H1 (cell line): ENCODE measurements around the gene STAM2. TPM values are rescaled to one million over a fixed set of nuclear protein-coding genes. Genes with fewer than 3 reads are reported as not detected.

Experiments used
- CTCF ChIA-PET: fragments of 300-600 bp; sonication (Branson Sonifier 250); formaldehyde crosslinking; loops from one replicate; lab custom pipeline; 2021; ENCODE audit not compliant: partially characterized antibody; lab: Charles Lee
- POLR2A ChIA-PET: fragments of 300-600 bp; sonication (Branson Sonifier 250); formaldehyde crosslinking; loops from one replicate; lab custom pipeline; 2021; ENCODE audit warnings: inconsistent platforms; ENCODE audit not compliant: partially characterized antibody; lab: Charles Lee
- DNase-seq, 2 experiments: peaks; one replicate each; pipeline versions ENCODE4 v3.0.0 to v3.0.0-alpha.2; 2010 to 2022; ENCODE audit warnings: low spot score in 2 of 2, low read depth in 1 of 2, mixed read lengths in 1 of 2
- FAIRE-seq: peaks from 2 replicates; lab custom pipeline; 2011; peaks lifted over from hg19 to GRCh38; lab: Jason Lieb, UNC
- H2AFZ ChIP-seq: 2 replicates; pipeline ENCODE4 v1.8.1; 2012; ENCODE audit warnings: low read length, inconsistent platforms
- H2AK5ac ChIP-seq: 2 replicates; pipeline ENCODE4 v1.6.1; 2013; ENCODE audit warnings: low read depth, low read length
- H2BK120ac ChIP-seq: replicated peaks from 2 replicates; pipeline ENCODE3; 2013; ENCODE audit warnings: low read depth, low read length, inconsistent platforms
- H2BK12ac ChIP-seq: 2 replicates; pipeline ENCODE4 v1.6.1; 2013; ENCODE audit warnings: low read depth, low read length
- H2BK15ac ChIP-seq: 2 replicates; pipeline ENCODE4 v1.6.1; 2013; ENCODE audit warnings: low read length
- H2BK20ac ChIP-seq: 2 replicates; pipeline ENCODE4 v1.6.1; 2013; ENCODE audit warnings: low read length
- H2BK5ac ChIP-seq: 2 replicates; pipeline ENCODE4 v1.6.1; 2013; ENCODE audit warnings: low read depth, low read length
- H3K14ac ChIP-seq: 2 replicates; pipeline ENCODE4 v1.6.1; 2013; ENCODE audit warnings: inconsistent platforms; ENCODE audit not compliant: insufficient read length
- H3K18ac ChIP-seq: 2 replicates; pipeline ENCODE4 v1.6.1; 2013; ENCODE audit warnings: low read length; ENCODE audit errors: extremely low read depth
- H3K23ac ChIP-seq: 2 replicates; pipeline ENCODE4 v1.6.1; 2013; ENCODE audit warnings: inconsistent platforms; ENCODE audit not compliant: insufficient read length
- H3K23me2 ChIP-seq: 2 replicates; pipeline ENCODE4 v1.6.1; 2013; ENCODE audit warnings: low read depth, low read length
- H3K27ac ChIP-seq: 2 replicates; pipeline ENCODE4 v1.6.1; 2011; ENCODE audit warnings: low read depth, low read length, inconsistent platforms
- H3K27me3 ChIP-seq, 4 experiments: replicated peaks in 1 of 4; 1 replicate in 1 of 4; 2 replicates in 3 of 4; pipeline versions ENCODE4 v1.6.1 to v1.8.1; 2011 to 2013; ENCODE audit warnings: low read length in 3 of 4, mild to moderate bottlenecking in 3 of 4, inconsistent platforms in 2 of 4, mixed read lengths in 2 of 4, moderate library complexity in 1 of 4; ENCODE audit not compliant: control insufficient read depth in 3 of 4, insufficient read depth in 3 of 4; ENCODE audit errors: extremely low read depth in 1 of 4
- H3K36me3 ChIP-seq, 4 experiments: 2 replicates each; pipeline versions ENCODE4 v1.6.1 to v1.8.1; 2011 to 2013; ENCODE audit warnings: mild to moderate bottlenecking in 4 of 4, low read length in 3 of 4, moderate library complexity in 2 of 4, control low read depth in 1 of 4, inconsistent platforms in 1 of 4; ENCODE audit not compliant: insufficient read depth in 4 of 4, control insufficient read depth in 2 of 4
- H3K4ac ChIP-seq: replicated peaks from 2 replicates; pipeline ENCODE3; 2013; ENCODE audit warnings: low read length, low read depth, mixed read lengths, inconsistent platforms; ENCODE audit not compliant: insufficient read length
- H3K4me1 ChIP-seq, 4 experiments: replicated peaks in 1 of 4; 1 replicate in 1 of 4; 2 replicates in 3 of 4; pipeline versions ENCODE4 v1.6.1 to v1.8.1; 2011 to 2013; ENCODE audit warnings: low read length in 3 of 4, inconsistent platforms in 2 of 4, mixed read lengths in 1 of 4; ENCODE audit not compliant: insufficient read depth in 4 of 4, control insufficient read depth in 3 of 4
- H3K4me2 ChIP-seq, 2 experiments: 2 replicates each; pipeline versions ENCODE4 v1.6.1 to v1.8.1; 2011 to 2013; ENCODE audit warnings: low read depth in 2 of 2, low read length in 2 of 2, control low read depth in 1 of 2, inconsistent platforms in 1 of 2, mild to moderate bottlenecking in 1 of 2; ENCODE audit not compliant: insufficient read depth in 1 of 2
- H3K4me3 ChIP-seq, 4 experiments: fragments of 200-600, 300-600 bp in 1 of 4; sonication (generic), shearing (Covaris generic), sonication (Bioruptor Twin) in 1 of 4; 2 replicates each; pipeline versions ENCODE4 v1.5.1 to v1.8.1; 2011 to 2016; ENCODE audit warnings: low read length in 4 of 4, low read depth in 3 of 4, control low read depth in 2 of 4, inconsistent platforms in 2 of 4, mild to moderate bottlenecking in 2 of 4, mixed read lengths in 1 of 4, moderate library complexity in 1 of 4; ENCODE audit not compliant: insufficient read depth in 2 of 4; ENCODE audit errors: extremely low read depth in 1 of 4
- H3K56ac ChIP-seq: replicated peaks from 2 replicates; pipeline ENCODE3; 2013; ENCODE audit warnings: low read depth, mild to moderate bottlenecking, mixed read lengths, low read length, inconsistent platforms; ENCODE audit not compliant: insufficient read length
- H3K79me1 ChIP-seq: 2 replicates; pipeline ENCODE4 v1.6.1; 2013; ENCODE audit warnings: low read depth, low read length, control low read depth
- H3K79me2 ChIP-seq, 2 experiments: 2 replicates each; pipeline versions ENCODE4 v1.6.1 to v1.8.1; 2012 to 2013; ENCODE audit warnings: low read length in 2 of 2, mild to moderate bottlenecking in 2 of 2, inconsistent platforms in 1 of 2; ENCODE audit not compliant: insufficient read depth in 2 of 2, control insufficient read depth in 1 of 2
- H3K9ac ChIP-seq, 4 experiments: replicated peaks in 1 of 4; 1 replicate in 1 of 4; 2 replicates in 3 of 4; pipeline versions ENCODE4 v1.6.1 to v1.8.1; 2011 to 2013; ENCODE audit warnings: low read depth in 3 of 4, low read length in 3 of 4, control low read depth in 2 of 4, mild to moderate bottlenecking in 2 of 4, moderate library complexity in 2 of 4, inconsistent platforms in 1 of 4; ENCODE audit errors: extremely low read depth in 1 of 4
- H3K9me3 ChIP-seq, 2 experiments: 2 replicates each; pipeline versions ENCODE4 v1.6.1 to v1.8.1; 2012 to 2013; ENCODE audit warnings: mild to moderate bottlenecking in 2 of 2, moderate library complexity in 2 of 2, control low read depth in 1 of 2, inconsistent platforms in 1 of 2, low read depth in 1 of 2, low read length in 1 of 2, mixed read lengths in 1 of 2; ENCODE audit not compliant: insufficient read depth in 2 of 2
- H4K20me1 ChIP-seq, 2 experiments: replicated peaks in 1 of 2; 2 replicates each; pipeline versions ENCODE3 to v1.8.1; 2011 to 2013; ENCODE audit warnings: inconsistent platforms in 2 of 2, low read length in 2 of 2, mild to moderate bottlenecking in 1 of 2; ENCODE audit not compliant: insufficient read depth in 2 of 2, control insufficient read depth in 1 of 2
- H4K5ac ChIP-seq: 2 replicates; pipeline ENCODE4 v1.6.1; 2013; ENCODE audit warnings: low read length, low read depth, mixed read lengths, inconsistent platforms; ENCODE audit not compliant: insufficient read length
- H4K8ac ChIP-seq: 2 replicates; pipeline ENCODE4 v1.8.0; 2013; ENCODE audit warnings: mild to moderate bottlenecking, moderate library complexity, low read length, inconsistent platforms; ENCODE audit not compliant: insufficient read depth; ENCODE audit errors: extremely low read depth
- H4K91ac ChIP-seq: replicated peaks from 2 replicates; pipeline ENCODE3; 2013; ENCODE audit warnings: low read length, mixed read lengths, inconsistent platforms; ENCODE audit not compliant: insufficient read length
- MAX ChIP-seq: IDR thresholded peaks from 2 replicates; pipeline ENCODE4 v1.6.1; 2012; ENCODE audit warnings: inconsistent platforms
- NANOG ChIP-seq: IDR thresholded peaks from 2 replicates; pipeline ENCODE4 v1.6.1; 2011; ENCODE audit warnings: low read length, low read depth, mild to moderate bottlenecking, inconsistent platforms; ENCODE audit not compliant: insufficient read depth, poor library complexity, severe bottlenecking
- NRF1 ChIP-seq: IDR thresholded peaks from 2 replicates; pipeline ENCODE4 v1.6.1; 2011; ENCODE audit warnings: mild to moderate bottlenecking, low read depth, low read length, improper control_type of control experiment
- POLR2AphosphoS5 ChIP-seq: IDR thresholded peaks from 2 replicates; pipeline ENCODE4 v1.6.1; 2011; ENCODE audit warnings: low read depth, low read length
- SIX5 ChIP-seq: IDR thresholded peaks from 2 replicates; pipeline ENCODE4 v1.6.1; 2011; ENCODE audit warnings: mild to moderate bottlenecking, low read depth, low read length
- WGBS, 2 experiments: shearing (Covaris generic) in 1 of 2; methylation state at CpG; one replicate each; pipeline versions ENCODE4 v1.1.6 to v1.1.7; 2013 to 2015; ENCODE audit warnings: low lambda C conversion rate in 2 of 2, mixed read lengths in 2 of 2, inconsistent platforms in 1 of 2, low coverage in 1 of 2, missing lambda C conversion rate in 1 of 2; ENCODE audit not compliant: insufficient replicate concordance in 2 of 2, insufficient coverage in 1 of 2, insufficient read length in 1 of 2; ENCODE audit errors: extremely low coverage in 1 of 2, missing lambda C conversion rate in 1 of 2; 5-methylcytosine and 5-hydroxymethylcytosine counted together
- polyA plus RNA-seq, 7 experiments: library from polyadenylated mRNA; depleted of rRNA in 3 of 7; stranded (reverse) in 5 of 7; unstranded in 2 of 7; fragments of >200 nt in 5 of 7; fragments of 200-250 nt in 2 of 7; gene quantifications; 1 replicate in 5 of 7; 2 replicates in 1 of 7; 4 replicates in 1 of 7; pipeline versions ENCODE4 v1.2.1 to v1.2.3, GENCODE V29; 2011 to 2013; ENCODE audit warnings: missing spikeins in 2 of 7, mixed read lengths in 2 of 7
- total RNA-seq: library from RNA; stranded (reverse); fragmentation: NEBNext Ultra II Directional; extraction: Animal tissue kit (Norgen Biotek cat#: 25700); gene quantifications from 2 replicates; pipeline ENCODE4 v1.2.1, GENCODE V29; 2021

Gene STAM2
- total and polyA plus RNA-seq, 2 of the 8 experiments (the other 6 are each of a cell fraction or from before 2014, with no cell fraction given): 5.4 to 9.4 TPM

- H3K18ac ChIP-seq: no peak overlapping the region
- H3K36me3 ChIP-seq: no peaks in the 10 kb centered on the region
- H3K79me2 ChIP-seq: no peaks in the 10 kb centered on the region; a peak in 1 of 4 replicates
- H2BK5ac ChIP-seq: no peak overlapping the region
- H2BK120ac ChIP-seq: no peak overlapping the region
- CTCF ChIA-PET: no interaction called here
- no peak overlapping the region for H2BK20ac ChIP-seq
- no peak overlapping the region for H3K4me3 ChIP-seq
- no peak overlapping the region for H4K5ac ChIP-seq
- H3K27ac ChIP-seq: no peak overlapping the region
- H3K23me2 ChIP-seq: no peaks in the 10 kb centered on the region
- POLR2A ChIA-PET: no interaction called here
- no peak overlapping the region for H2AK5ac ChIP-seq
- H3K56ac ChIP-seq: no peak overlapping the region
- 92% methylated on average over 4 of the region's 4 CpGs; no CpG with 5 or more reads in 1 of the 2 experiments for WGBS, 2 experiments
- DNase-seq: no peak
- no peak overlapping the region for H2AFZ ChIP-seq
- no peaks in the 10 kb centered on the region for H3K27me3 ChIP-seq
- no peak overlapping the region for H3K14ac ChIP-seq
- FAIRE-seq: no peak
- no peaks in the 10 kb centered on the region; the same call in 1 of the 2 replicates for H3K79me1 ChIP-seq
- H2BK15ac ChIP-seq: no peak overlapping the region
- no peak overlapping the region for H4K91ac ChIP-seq
- peaks cover 2 to 16% of the 10 kb centered on the region in 2 experiments; a peak in 2 of 4 replicates for H3K9me3 ChIP-seq
- no peak overlapping the region for H4K8ac ChIP-seq
- H3K4me1 ChIP-seq: no peaks in the 10 kb centered on the region
- H3K4me2 ChIP-seq: no peak overlapping the region
- no peak overlapping the region for H2BK12ac ChIP-seq
- no peak overlapping the region for H3K9ac ChIP-seq
- H4K20me1 ChIP-seq: no peaks in the 10 kb centered on the region
- no peak overlapping the region for H3K4ac ChIP-seq
- H3K23ac ChIP-seq: no peak overlapping the region
- TF ChIP-seq NANOG (no peak), POLR2AphosphoS5 (no peak), MAX (no peak), NRF1 (no peak), SIX5 (no peak)
Observed at GRCh38 chr2:152161598-152161997, 14.0 kb downstream of the STAM2 start.
